ENCODE results near the gene FBH1. TPM values are rescaled to one million over a fixed set of nuclear protein-coding genes. Genes with fewer than 3 reads are reported as not detected.
"Not testable (repeated sequence)": the region's sequence is repeated elsewhere in the genome, so short reads cannot be mapped to it uniquely, and the experiment has no call there.

FBH1 gene
- polyA plus RNA-seq, 3 donors: 72.2 to 93.5 (median 76.7) TPM

GRCh38 chr10:5895804-5896203 is 5.8 kb downstream of the FBH1 start:
- no peak for DNase-seq (ENCODE audit: extremely low read depth in 1 of 11, low read depth in 9 of 11, low spot score in 4 of 11)

GRCh38 chr10:5896208-5897052 is 6.4 kb downstream of the FBH1 start:
- no peak for DNase-seq (ENCODE audit: extremely low read depth in 1 of 11, low read depth in 9 of 11, low spot score in 4 of 11)

- no peak for DNase-seq (ENCODE audit: extremely low read depth in 1 of 11, low read depth in 9 of 11, low spot score in 4 of 11)
Measured at GRCh38 chr10:5897053-5897340, 7.0 kb downstream of the FBH1 start.

GRCh38 chr10:5897504-5897903 is 7.5 kb downstream of the FBH1 start:
- DNase-seq (ENCODE audit: extremely low read depth in 1 of 11, low read depth in 9 of 11, low spot score in 4 of 11): no peak

- DNase-seq (ENCODE audit: extremely low read depth in 1 of 11, low read depth in 9 of 11, low spot score in 4 of 11): no peak
Measured at GRCh38 chr10:5898163-5898562, 8.1 kb downstream of the FBH1 start.

- no peak for DNase-seq (ENCODE audit: extremely low read depth in 1 of 11, low read depth in 9 of 11, low spot score in 4 of 11)
Measured at GRCh38 chr10:5900247-5900646, 10.2 kb downstream of the FBH1 start.

- DNase-seq (ENCODE audit: extremely low read depth in 1 of 11, low read depth in 9 of 11, low spot score in 4 of 11): no peak
Measured at GRCh38 chr10:5902511-5903274, 12.7 kb downstream of the FBH1 start.

GRCh38 chr10:5903563-5903962 is 13.5 kb downstream of the FBH1 start:
- no peak for DNase-seq (ENCODE audit: extremely low read depth in 1 of 11, low read depth in 9 of 11, low spot score in 4 of 11)

GRCh38 chr10:5904227-5904626 is 14.2 kb downstream of the FBH1 start:
- DNase-seq (ENCODE audit: extremely low read depth in 1 of 11, low read depth in 9 of 11, low spot score in 4 of 11): no peak

GRCh38 chr10:5905854-5906507 is 15.9 kb downstream of the FBH1 start:
- no peak for DNase-seq (ENCODE audit: extremely low read depth in 1 of 11, low read depth in 9 of 11, low spot score in 4 of 11)

- DNase-seq (ENCODE audit: extremely low read depth in 1 of 11, low read depth in 9 of 11, low spot score in 4 of 11): no peak
Measured at GRCh38 chr10:5906651-5907050, 16.6 kb downstream of the FBH1 start.

GRCh38 chr10:5908676-5909075 is 18.6 kb downstream of the FBH1 start:
- DNase-seq (ENCODE audit: extremely low read depth in 1 of 11, low read depth in 9 of 11, low spot score in 4 of 11): not testable (repeated sequence)

GRCh38 chr10:5910323-5911100 is 20.5 kb downstream of the FBH1 start:
- DNase-seq (ENCODE audit: extremely low read depth in 1 of 11, low read depth in 9 of 11, low spot score in 4 of 11): no peak

GRCh38 chr10:5911670-5912069 is 21.6 kb downstream of the FBH1 start:
- no peak for DNase-seq (ENCODE audit: extremely low read depth in 1 of 11, low read depth in 9 of 11, low spot score in 4 of 11)

GRCh38 chr10:5913736-5914135 is 23.7 kb downstream of the FBH1 start:
- DNase-seq (ENCODE audit: extremely low read depth in 1 of 11, low read depth in 9 of 11, low spot score in 4 of 11): no peak

- DNase-seq (ENCODE audit: extremely low read depth in 1 of 11, low read depth in 9 of 11, low spot score in 4 of 11): no peak
Measured at GRCh38 chr10:5915451-5915850, 25.4 kb downstream of the FBH1 start.

GRCh38 chr10:5917305-5917704 is 27.3 kb downstream of the FBH1 start:
- DNase-seq (ENCODE audit: extremely low read depth in 1 of 11, low read depth in 9 of 11, low spot score in 4 of 11): no peak

- no peak for DNase-seq (ENCODE audit: extremely low read depth in 1 of 11, low read depth in 9 of 11, low spot score in 4 of 11)
Measured at GRCh38 chr10:5918763-5919162, 28.7 kb downstream of the FBH1 start.

GRCh38 chr10:5919568-5919967 is 29.5 kb downstream of the FBH1 start:
- DNase-seq (ENCODE audit: extremely low read depth in 1 of 11, low read depth in 9 of 11, low spot score in 4 of 11): no peak

Measured in renal cortex interstitium (tissue), 11 donors.